H9 (cell line): Measurements from ENCODE around the gene SATB2. TPM values are rescaled to one million over a fixed set of nuclear protein-coding genes. Genes with fewer than 3 reads are reported as not detected.

Source experiments
- DNase-seq: peaks from one replicate; pipeline ENCODE4 v3.0.0-alpha.2; 2017
- H2AFZ ChIP-seq: one replicate; pipeline ENCODE4 v1.6.1; 2013; ENCODE audit warnings: mild to moderate bottlenecking, low read length, control low read depth, moderate library complexity
- H2AK5ac ChIP-seq: 2 replicates; pipeline ENCODE4 v1.6.1; 2013; ENCODE audit warnings: low read length, control low read depth, mixed read lengths; ENCODE audit not compliant: insufficient read length
- H2BK120ac ChIP-seq: one replicate; pipeline ENCODE4 v1.6.1; 2013; ENCODE audit warnings: low read depth, mild to moderate bottlenecking, low read length, control low read depth, inconsistent platforms; ENCODE audit not compliant: poor library complexity, severe bottlenecking
- H2BK12ac ChIP-seq: 2 replicates; pipeline ENCODE4 v1.6.1; 2013; ENCODE audit warnings: low read length, control low read depth, mixed read lengths, low read depth; ENCODE audit not compliant: insufficient read length
- H2BK15ac ChIP-seq: 2 replicates; pipeline ENCODE4 v1.6.1; 2013; ENCODE audit warnings: low read depth, low read length, control low read depth
- H2BK20ac ChIP-seq: one replicate; pipeline ENCODE4 v1.6.1; 2013; ENCODE audit warnings: low read depth, mild to moderate bottlenecking, low read length, control low read depth, inconsistent platforms; ENCODE audit not compliant: poor library complexity, severe bottlenecking
- H2BK5ac ChIP-seq: 2 replicates; pipeline ENCODE4 v1.6.1; 2013; ENCODE audit warnings: low read length, control low read depth, mixed read lengths; ENCODE audit not compliant: insufficient read length
- H3K14ac ChIP-seq: 2 replicates; pipeline ENCODE4 v1.6.1; 2013; ENCODE audit warnings: low read length, control low read depth; ENCODE audit not compliant: insufficient read depth
- H3K18ac ChIP-seq: 2 replicates; pipeline ENCODE4 v1.6.1; 2013; ENCODE audit warnings: low read depth, mild to moderate bottlenecking, mixed read lengths, low read length, control low read depth; ENCODE audit not compliant: insufficient read length
- H3K23ac ChIP-seq: 2 replicates; pipeline ENCODE4 v1.6.1; 2013; ENCODE audit warnings: low read length, control low read depth, mixed read lengths, low read depth; ENCODE audit not compliant: insufficient read length
- H3K23me2 ChIP-seq: 2 replicates; pipeline ENCODE4 v1.6.1; 2013; ENCODE audit warnings: low read depth, mild to moderate bottlenecking, mixed read lengths, low read length, control low read depth; ENCODE audit not compliant: insufficient read length, poor library complexity, severe bottlenecking
- H3K27ac ChIP-seq: 2 replicates; pipeline ENCODE4 v1.5.1; 2013; ENCODE audit warnings: low read length, control low read depth, mixed read lengths, low read depth; ENCODE audit not compliant: insufficient read length
- H3K27me3 ChIP-seq: 2 replicates; pipeline ENCODE4 v1.6.1; 2013; ENCODE audit warnings: low read length, control low read depth, inconsistent platforms; ENCODE audit not compliant: insufficient read depth
- H3K4ac ChIP-seq: 2 replicates; pipeline ENCODE4 v1.6.1; 2013; ENCODE audit warnings: low read depth, mild to moderate bottlenecking, control low read depth, inconsistent platforms, low read length, moderate library complexity
- H3K4me1 ChIP-seq: 2 replicates; pipeline ENCODE4 v1.6.1; 2013; ENCODE audit warnings: low read length, control low read depth, inconsistent platforms; ENCODE audit not compliant: insufficient read depth
- H3K4me2 ChIP-seq: 2 replicates; pipeline ENCODE4 v1.6.1; 2013; ENCODE audit warnings: low read length, control low read depth, mixed read lengths; ENCODE audit not compliant: insufficient read length, insufficient read depth
- H3K56ac ChIP-seq: 2 replicates; pipeline ENCODE4 v1.6.1; 2013; ENCODE audit warnings: low read depth, mild to moderate bottlenecking, mixed read lengths, low read length, control low read depth; ENCODE audit not compliant: insufficient read length
- H3K79me1 ChIP-seq: 2 replicates; pipeline ENCODE4 v1.6.1; 2013; ENCODE audit warnings: low read depth, mild to moderate bottlenecking, moderate library complexity, low read length, control low read depth, inconsistent platforms; ENCODE audit not compliant: insufficient read depth, poor library complexity, severe bottlenecking
- H3K79me2 ChIP-seq: 2 replicates; pipeline ENCODE4 v1.6.1; 2013; ENCODE audit warnings: low read length, control low read depth, inconsistent platforms; ENCODE audit not compliant: insufficient read depth
- H3K9ac ChIP-seq: 2 replicates; pipeline ENCODE4 v1.6.1; 2013; ENCODE audit warnings: low read length, control low read depth, mixed read lengths; ENCODE audit not compliant: insufficient read length; ENCODE audit errors: extremely low read depth
- H3K9me3 ChIP-seq: one replicate; pipeline ENCODE4 v1.6.1; 2013; ENCODE audit warnings: low read depth, low read length, inconsistent platforms; ENCODE audit not compliant: control insufficient read depth
- H3T11ph ChIP-seq: one replicate; pipeline ENCODE4 v1.6.1; 2013; ENCODE audit warnings: mild to moderate bottlenecking, low read length, control low read depth, inconsistent platforms
- H4K20me1 ChIP-seq: one replicate; pipeline ENCODE4 v1.6.1; 2013; ENCODE audit not compliant: control insufficient read depth, insufficient read length, insufficient read depth
- H4K5ac ChIP-seq: 2 replicates; pipeline ENCODE4 v1.6.1; 2013; ENCODE audit warnings: low read depth, mild to moderate bottlenecking, mixed read lengths, low read length, control low read depth; ENCODE audit not compliant: insufficient read length
- H4K8ac ChIP-seq: replicated peaks from 2 replicates; pipeline ENCODE4 v1.6.1; 2013; ENCODE audit warnings: low read length, control low read depth, mixed read lengths, low read depth; ENCODE audit not compliant: insufficient read length
- H4K91ac ChIP-seq: 2 replicates; pipeline ENCODE4 v1.6.1; 2013; ENCODE audit warnings: low read depth, mild to moderate bottlenecking, moderate library complexity, mixed read lengths, low read length, control low read depth; ENCODE audit not compliant: insufficient read length
- H3K27ac Mint-ChIP-seq, 3 experiments: 2 replicates in 2 of 3; 3 replicates in 1 of 3; pipeline ENCODE4 v1.8.0; 2020 to 2021; ENCODE audit warnings: mixed read lengths in 3 of 3, mild to moderate bottlenecking in 1 of 3, moderate library complexity in 1 of 3
- H3K27me3 Mint-ChIP-seq: 2 replicates; pipeline ENCODE4 v1.8.0; 2021; ENCODE audit warnings: low read depth, mild to moderate bottlenecking, moderate library complexity, mixed read lengths
- H3K36me3 Mint-ChIP-seq, 3 experiments: 2 replicates in 2 of 3; 3 replicates in 1 of 3; pipeline ENCODE4 v1.8.0; 2020 to 2021; ENCODE audit warnings: low read depth in 3 of 3, mixed read lengths in 3 of 3; ENCODE audit not compliant: insufficient read depth in 1 of 3
- H3K4me1 Mint-ChIP-seq, 2 experiments: 2 replicates each; pipeline ENCODE4 v1.8.0; 2020; ENCODE audit warnings: mixed read lengths in 2 of 2
- H3K4me3 Mint-ChIP-seq, 2 experiments: 2 replicates in 1 of 2; 3 replicates in 1 of 2; pipeline ENCODE4 v1.8.0; 2020 to 2021; ENCODE audit warnings: mild to moderate bottlenecking in 2 of 2, mixed read lengths in 2 of 2, moderate library complexity in 1 of 2
- H3K9me3 Mint-ChIP-seq, 2 experiments: 2 replicates in 1 of 2; 3 replicates in 1 of 2; pipeline ENCODE4 v1.8.0; 2020; ENCODE audit warnings: mild to moderate bottlenecking in 2 of 2, mixed read lengths in 2 of 2, moderate library complexity in 1 of 2
- CTCF ChIP-seq: fragments of 200-600 bp; sonication (generic); conservative IDR thresholded peaks from 3 replicates; pipeline ENCODE4 v1.8.0; 2021; ENCODE audit warnings: antibody characterized with exemption, mild to moderate bottlenecking
- WGBS: extraction: QIAGEN DNeasy Blood & Tissue Kit; methylation state at CpG from one replicate; pipeline ENCODE4 v1.1.7; 2013; ENCODE audit warnings: missing lambda C conversion rate, low lambda C conversion rate, mixed read lengths; ENCODE audit not compliant: insufficient read length; ENCODE audit errors: extremely low coverage; 5-methylcytosine and 5-hydroxymethylcytosine counted together
- total RNA-seq: library from RNA; stranded (reverse); gene quantifications from 2 replicates; pipeline ENCODE4 v1.2.1, GENCODE V29; 2021

SATB2 gene
- total RNA-seq, 1 experiment from 2014 or later: 23.8 TPM

DNA sequence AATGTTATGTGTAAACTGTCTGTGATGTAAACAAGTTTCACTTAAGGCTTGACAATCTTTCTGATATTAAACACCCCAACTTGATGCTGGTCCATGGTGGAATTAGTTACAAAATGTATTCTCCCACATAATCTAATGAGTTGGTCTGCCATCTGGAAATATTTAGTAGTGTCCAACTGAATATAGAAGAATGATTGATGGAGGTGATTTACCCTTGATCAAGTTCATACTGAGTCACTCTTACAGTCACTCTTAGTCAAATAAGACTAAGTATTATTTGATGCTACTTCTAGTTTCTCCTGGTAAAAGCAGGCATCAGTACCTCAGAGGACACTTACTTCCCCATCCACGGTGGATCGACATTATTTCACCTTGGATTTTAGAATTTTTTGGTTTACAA lies 198.1 kb downstream of the SATB2 start:
- H3K9me3 ChIP-seq: peaks cover 5% of the 10 kb centered on the region
- no peak overlapping the region for H2AK5ac ChIP-seq
- H3K4me1 Mint-ChIP-seq: peaks cover 4 to 5% of the 10 kb centered on the region in 2 experiments; a peak in 2 of 4 replicates
- H3K14ac ChIP-seq: no peak overlapping the region
- H2BK12ac ChIP-seq: no peak overlapping the region
- peaks cover 20 to 24% of the 10 kb centered on the region in 2 experiments for H3K9me3 Mint-ChIP-seq
- no peak overlapping the region for H2BK15ac ChIP-seq
- no peak overlapping the region for H3K4me3 Mint-ChIP-seq
- no peak overlapping the region for H3K18ac ChIP-seq
- H4K8ac ChIP-seq: no peak overlapping the region
- WGBS: no CpG with 5 or more reads among the region's 2 CpGs
- DNase-seq: no peak
- no peak overlapping the region for H2BK20ac ChIP-seq
- H3K27me3 Mint-ChIP-seq: peaks cover 3% of the 10 kb centered on the region; the same call in 1 of the 2 replicates
- no peak overlapping the region for H3K4ac ChIP-seq
- H4K91ac ChIP-seq: no peak overlapping the region
- no peak overlapping the region for H3K4me2 ChIP-seq
- H3T11ph ChIP-seq: no peak overlapping the region
- H3K23me2 ChIP-seq: no peaks in the 10 kb centered on the region
- H3K79me1 ChIP-seq: no peaks in the 10 kb centered on the region
- H3K27ac ChIP-seq: no peak overlapping the region
- no peaks in the 10 kb centered on the region for H3K79me2 ChIP-seq
- no peaks in the 10 kb centered on the region for H4K20me1 ChIP-seq
- no peak overlapping the region for H2BK5ac ChIP-seq
- peaks cover 18 to 23% (median 23%) of the 10 kb centered on the region in 3 experiments for H3K36me3 Mint-ChIP-seq
- no peak overlapping the region for H2AFZ ChIP-seq
- H3K4me1 ChIP-seq: no peaks in the 10 kb centered on the region
- H3K27ac Mint-ChIP-seq: no peak overlapping the region
- H3K9ac ChIP-seq: no peak overlapping the region
- H3K23ac ChIP-seq: no peak overlapping the region
- no peaks in the 10 kb centered on the region for H3K27me3 ChIP-seq
- no peak overlapping the region for H2BK120ac ChIP-seq
- H3K56ac ChIP-seq: no peak overlapping the region
- TF ChIP-seq CTCF: no peak
- no peak overlapping the region for H4K5ac ChIP-seq
